ENCODE data around the gene COL23A1. TPM values are rescaled to one million over a fixed set of nuclear protein-coding genes. Genes with fewer than 3 reads are reported as not detected.

Gene COL23A1
- polyA plus RNA-seq, 2 of the 4 experiments (the other 2 are of a cell fraction): not detected

- Histone ChIP-seq H3K27ac (no peak overlapping the region), H3K4me2 (no peak overlapping the region), H3K9me3 (no peaks in the 10 kb centered on the region), H3K4me3 (no peak overlapping the region), H3K4me1 (no peaks in the 10 kb centered on the region)
- TF ChIP-seq HOXB13 (CRISPR knock-in tag; IDR thresholded peaks at IDR 0.05; ENCODE audit: low read depth) (no peak), RFX5 (IDR thresholded peaks at IDR 0.05) (no peak), SREBF2 (IDR thresholded peaks at IDR 0.05) (no peak), CEBPB (IDR thresholded peaks at IDR 0.05) (no peak), MYC (IDR thresholded peaks at IDR 0.05; ENCODE audit: borderline replicate concordance, low read length) (no peak), EP300 (IDR thresholded peaks at IDR 0.05) (no peak), NR3C1 (IDR thresholded peaks at IDR 0.05) (no peak), RAD21 (conservative IDR thresholded peaks at IDR 0.05 in 1 of 2, IDR thresholded peaks at IDR 0.05 in 1 of 2) (no peak), CBX2 (IDR thresholded peaks at IDR 0.05; ENCODE audit: borderline replicate concordance, low read depth) (no peak), FOXS1 (CRISPR knock-in tag; IDR thresholded peaks at IDR 0.05) (no peak), ZNF302 (CRISPR knock-in tag; IDR thresholded peaks at IDR 0.05) (no peak), CHD4 (IDR thresholded peaks at IDR 0.05; ENCODE audit: borderline replicate concordance) (no peak), HMGXB4 (CRISPR knock-in tag; IDR thresholded peaks at IDR 0.05; ENCODE audit: borderline replicate concordance) (no peak), NPAS2 (CRISPR knock-in tag; IDR thresholded peaks at IDR 0.05; ENCODE audit: borderline replicate concordance) (no peak), MAZ (IDR thresholded peaks at IDR 0.05; ENCODE audit: borderline replicate concordance, low read depth, low read length) (no peak), BHLHE40 (IDR thresholded peaks at IDR 0.05; ENCODE audit: low read depth, low read length) (no peak), BCL3 (IDR thresholded peaks at IDR 0.05) (no peak), TP53 (CRISPR knock-in tag; IDR thresholded peaks at IDR 0.05) (no peak), MAX (IDR thresholded peaks at IDR 0.05) (no peak), MAFK (IDR thresholded peaks at IDR 0.05; ENCODE audit: partially characterized antibody) (no peak)
- DNase-seq (ENCODE audit: low read depth in 1 of 2, low spot score in 1 of 2) (no peak), FAIRE-seq (no peak), ATAC-seq (no peak)
- WGBS (ENCODE audit: missing lambda C conversion rate): 43% methylated on average over 10 of the region's 10 CpGs
- ChIA-PET CTCF (no interaction called here), POLR2A (no interaction called here)
These were observed 248.4 kb downstream of the COL23A1 start for GRCh38 chr5:178341851-178342140.

- H3K27ac ChIP-seq: no peak overlapping the region
- no peak overlapping the region for H3K4me3 ChIP-seq
- no peaks in the 10 kb centered on the region for H3K9me3 ChIP-seq
- no peak for ATAC-seq
- ChIA-PET POLR2A (no interaction called here), CTCF (no interaction called here)
- FAIRE-seq: no peak
- DNase-seq (ENCODE audit: low read depth in 1 of 2, low spot score in 1 of 2): no peak
- WGBS (ENCODE audit: missing lambda C conversion rate): 32% methylated on average over 15 of the region's 15 CpGs
- TF ChIP-seq HDAC2 (IDR thresholded peaks at IDR 0.05): no peak
- no peak for TF ChIP-seq RARB (CRISPR knock-in tag; IDR thresholded peaks at IDR 0.05)
- TF ChIP-seq USF2 (IDR thresholded peaks at IDR 0.05): no peak
- no peak for TF ChIP-seq HMGXB4 (CRISPR knock-in tag; IDR thresholded peaks at IDR 0.05; ENCODE audit: borderline replicate concordance)
- TF ChIP-seq MAFK (IDR thresholded peaks at IDR 0.05; ENCODE audit: partially characterized antibody): no peak
- no peak for TF ChIP-seq RCOR1 (IDR thresholded peaks at IDR 0.05; ENCODE audit: low read depth, low read length)
- TF ChIP-seq FOXS1 (CRISPR knock-in tag; IDR thresholded peaks at IDR 0.05): no peak
- no peak for TF ChIP-seq CHD2 (IDR thresholded peaks at IDR 0.05; ENCODE audit: low read length, partially characterized antibody)
- TF ChIP-seq NR3C1 (IDR thresholded peaks at IDR 0.05): no peak
- TF ChIP-seq ZSCAN20 (CRISPR knock-in tag; IDR thresholded peaks at IDR 0.05): no peak
- no peak for TF ChIP-seq ELK1 (IDR thresholded peaks at IDR 0.05; ENCODE audit: low read depth, low read length)
- no peak for TF ChIP-seq TP53 (CRISPR knock-in tag; IDR thresholded peaks at IDR 0.05)
- TF ChIP-seq EP300 (IDR thresholded peaks at IDR 0.05): no peak
- TF ChIP-seq MYC (IDR thresholded peaks at IDR 0.05; ENCODE audit: borderline replicate concordance, low read length): no peak
- H3K4me1 ChIP-seq: no peaks in the 10 kb centered on the region
- no peak overlapping the region for H3K4me2 ChIP-seq
These were observed 248.9 kb downstream of the COL23A1 start for GRCh38 chr5:178341091-178341850.

Data from A549 (cell line).